HepG2 (cell line): ENCODE data around the gene TMTC2. TPM values are rescaled to one million over a fixed set of nuclear protein-coding genes. Genes with fewer than 3 reads are reported as not detected.

Source experiments
- ATAC-seq: fragments of 200-7000 bp; cut with Tn5 transposase; 3 replicates; pipeline ENCODE4 v1.9.1; 2020; ENCODE audit warnings: mild to moderate bottlenecking, moderate library complexity
- BruUV-seq: library from RNA; stranded (reverse); fragments of 400-500 nt; replicated peaks from 2 replicates; lab custom pipeline; 2021; lab: Mats Ljungman, UMichigan
- CTCF ChIA-PET: fragments of 300-600 bp; formaldehyde crosslinking; extraction: SDS; loops from one replicate; lab custom pipeline; 2021; ENCODE audit warnings: low total read pairs, inconsistent platforms, low intra/inter-chr PET ratio; lab: Yijun Ruan, JAX
- POLR2A ChIA-PET: fragments of 350-600 bp; sonication (Branson Sonifier 250); formaldehyde crosslinking; loops from one replicate; lab custom pipeline; 2020; ENCODE audit warnings: antibody characterized with exemption, inconsistent platforms; lab: Yijun Ruan, JAX
- DNase-seq: peaks from one replicate; pipeline ENCODE4 v3.0.0-alpha.2; 2015; ENCODE audit warnings: low spot score
- FAIRE-seq: peaks from 3 replicates; lab custom pipeline; 2011; peaks lifted over from hg19 to GRCh38; lab: Jason Lieb, UNC
- H2AFZ ChIP-seq: one replicate; pipeline ENCODE4 v1.6.1; 2011; ENCODE audit warnings: low read length, inconsistent platforms
- H3K27ac ChIP-seq: fragments of 300-600 bp; 3 replicates; pipeline ENCODE4 v1.8.0; 2011; ENCODE audit warnings: mixed run types, mild to moderate bottlenecking, mixed read lengths, low read length, inconsistent platforms; ENCODE audit not compliant: insufficient read depth; ENCODE audit errors: extremely low read length
- H3K27me3 ChIP-seq, 2 experiments: fragments of 200-600 bp in 1 of 2; 2 replicates in 1 of 2; 3 replicates in 1 of 2; pipeline versions ENCODE4 v1.6.0 to v1.8.0; 2011; ENCODE audit warnings: low read length in 2 of 2, mild to moderate bottlenecking in 2 of 2, moderate library complexity in 2 of 2, inconsistent platforms in 1 of 2; ENCODE audit not compliant: insufficient read depth in 2 of 2, control insufficient read depth in 1 of 2
- H3K36me3 ChIP-seq, 2 experiments: fragments of 200-600 bp in 1 of 2; replicated peaks in 1 of 2; 2 replicates in 1 of 2; 3 replicates in 1 of 2; pipeline versions ENCODE4 v1.5.1 to v1.8.0; 2011; ENCODE audit warnings: low read length in 2 of 2, inconsistent platforms in 1 of 2; ENCODE audit not compliant: insufficient read depth in 2 of 2, control insufficient read depth in 1 of 2
- H3K4me1 ChIP-seq: 2 replicates; pipeline ENCODE4 v1.5.1; 2012; ENCODE audit warnings: low read length, inconsistent platforms; ENCODE audit not compliant: insufficient read depth
- H3K4me2 ChIP-seq: 2 replicates; pipeline ENCODE4 v1.6.0; 2011; ENCODE audit warnings: low read depth, low read length, inconsistent platforms
- H3K4me3 ChIP-seq, 3 experiments: fragments of 200-600 bp in 1 of 3; sonication (generic), shearing (Covaris generic) in 1 of 3; replicated peaks in 1 of 3; 2 replicates each; pipeline ENCODE4 v1.5.1; 2011 to 2016; ENCODE audit warnings: low read length in 3 of 3, inconsistent platforms in 2 of 3, low read depth in 2 of 3, mild to moderate bottlenecking in 2 of 3, control low read depth in 1 of 3, mixed read lengths in 1 of 3; ENCODE audit not compliant: insufficient read depth in 1 of 3
- H3K79me2 ChIP-seq: one replicate; pipeline ENCODE4 v1.6.1; 2011; ENCODE audit warnings: low read length, inconsistent platforms; ENCODE audit not compliant: insufficient read depth
- H3K9ac ChIP-seq: 2 replicates; pipeline ENCODE4 v1.6.0; 2011; ENCODE audit warnings: mild to moderate bottlenecking, low read depth, low read length, inconsistent platforms; ENCODE audit not compliant: insufficient read depth
- H3K9me3 ChIP-seq: 2 replicates; pipeline ENCODE4 v1.5.1; 2012; ENCODE audit warnings: mild to moderate bottlenecking, low read length
- H4K20me1 ChIP-seq: 2 replicates; pipeline ENCODE4 v1.6.0; 2011; ENCODE audit warnings: inconsistent platforms, mild to moderate bottlenecking, low read length, moderate library complexity; ENCODE audit not compliant: insufficient read depth
- BRD4 ChIP-seq: sonication (generic); formaldehyde crosslinking; IDR thresholded peaks from 2 replicates; pipeline ENCODE4 v1.4.0; 2020; ENCODE audit warnings: missing genetic modification reagents
- CBX5 ChIP-seq: sonication (generic); formaldehyde crosslinking; IDR thresholded peaks from 2 replicates; pipeline ENCODE4 v1.4.0; 2020; ENCODE audit warnings: missing genetic modification reagents, borderline replicate concordance
- CCDC6 ChIP-seq: sonication (generic); formaldehyde crosslinking; IDR thresholded peaks from 2 replicates; pipeline ENCODE4 v1.8.1; 2022; ENCODE audit warnings: mild to moderate bottlenecking, missing genetic modification reagents, moderate library complexity
- FOXO4 ChIP-seq: sonication (generic); formaldehyde crosslinking; conservative IDR thresholded peaks from 2 replicates; pipeline ENCODE4 v1.8.1; 2023; ENCODE audit warnings: missing genetic modification reagents
- KLF6 ChIP-seq: IDR thresholded peaks from 2 replicates; pipeline ENCODE4 v1.8.0; 2016; ENCODE audit warnings: missing biosample characterization, missing genetic modification reagents
- LCORL ChIP-seq, 2 experiments: fragments of 450-650 bp in 1 of 2; sonication (generic) in 1 of 2; formaldehyde crosslinking in 1 of 2; IDR thresholded peaks; 2 replicates each; pipeline versions ENCODE4 v1.5.0 to v1.6.1; 2017 to 2020; ENCODE audit warnings: antibody characterized with exemption in 1 of 2, missing genetic modification reagents in 1 of 2
- RBM39 ChIP-seq: fragments of 200-400 bp; formaldehyde crosslinking; IDR thresholded peaks from one replicate; pipeline ENCODE4 v1.6.1; 2018; ENCODE audit warnings: antibody characterized with exemption, mild to moderate bottlenecking, low read depth, low read length; ENCODE audit not compliant: poor library complexity, severe bottlenecking
- TAF1 ChIP-seq: sonication (generic); formaldehyde crosslinking; IDR thresholded peaks from 2 replicates; pipeline ENCODE4 v1.4.0; 2020; ENCODE audit warnings: missing genetic modification reagents
- ZBTB7B ChIP-seq: sonication (generic); formaldehyde crosslinking; IDR thresholded peaks from 2 replicates; pipeline ENCODE4 v1.4.0; 2020; ENCODE audit warnings: missing genetic modification reagents
- ZGPAT ChIP-seq: IDR thresholded peaks from 2 replicates; pipeline ENCODE4 v1.6.1; 2016; ENCODE audit warnings: mild to moderate bottlenecking
- ZNF549 ChIP-seq: sonication (generic); formaldehyde crosslinking; IDR thresholded peaks from 2 replicates; pipeline ENCODE4 v1.5.0; 2020; ENCODE audit warnings: missing genetic modification reagents
- ZNF552 ChIP-seq: sonication (generic); formaldehyde crosslinking; IDR thresholded peaks from 2 replicates; pipeline ENCODE4 v1.9.0; 2022; ENCODE audit warnings: missing genetic modification reagents, mild to moderate bottlenecking, borderline replicate concordance
- ZSCAN22 ChIP-seq: sonication (generic); formaldehyde crosslinking; IDR thresholded peaks from 2 replicates; pipeline ENCODE4 v1.4.0; 2020; ENCODE audit warnings: mild to moderate bottlenecking, missing genetic modification reagents
- WGBS: methylation state at CpG from one replicate; pipeline ENCODE4 v1.1.6; 2017; ENCODE audit warnings: low lambda C conversion rate; 5-methylcytosine and 5-hydroxymethylcytosine counted together
- in situ Hi-C: cut with HindIII; loops from 2 replicates; pipeline ENCODE4 v1.10.0; 2017; ENCODE audit warnings: low pct_unique_long_range_greater_than_20kb; ENCODE audit not compliant: extremely low pct_ligation_motif_present
- intact Hi-C: fragments of 100-400 bp; cut with micrococcal nuclease; formaldehyde crosslinking; loops from one replicate; pipeline ENCODE4 v1.10.0; 2022; ENCODE audit not compliant: unreplicated experiment
- polyA plus RNA-seq, 8 experiments: library from polyadenylated mRNA; depleted of rRNA in 3 of 8; stranded (reverse) in 7 of 8; unstranded in 1 of 8; fragments of >200 nt; fragmentation: Illumina TruSeq in 4 of 8; extraction: Trizol in 4 of 8; gene quantifications; 2 replicates each; pipeline versions ENCODE4 v1.2.1 to v1.2.3, GENCODE V29; 2011 to 2016; ENCODE audit warnings: low read depth in 4 of 8, missing spikeins in 1 of 8, mixed read lengths in 1 of 8; ENCODE audit not compliant: insufficient read depth in 1 of 8
- total RNA-seq, 5 experiments: library from RNA; depleted of rRNA; stranded (reverse); fragments of >200 nt; fragmentation: Illumina TruSeq; extraction: Trizol; gene quantifications; 2 replicates each; pipeline ENCODE4 v1.2.3, GENCODE V29; 2016; ENCODE audit warnings: low read depth in 1 of 5

Gene TMTC2
- total and polyA plus RNA-seq, 2 of the 13 experiments (the other 11 are each of a cell fraction or from before 2014, with no cell fraction given) = 0.55 to 0.63 TPM

- TF ChIP-seq CBX5 (CRISPR knock-in tag) (no peak), ZNF552 (no peak), TAF1 (no peak), BRD4 (no peak)
Observed at GRCh38 chr12:83065562-83065961, 378.9 kb downstream of the TMTC2 start (continued).

GRCh38 chr12:83067981-83068380 lies 381.3 kb downstream of the TMTC2 start:
- ATAC-seq (no peak), DNase-seq (no peak), FAIRE-seq (no peak)
- intact Hi-C loops = no loop called here
- H3K27me3 ChIP-seq = no peaks in the 10 kb centered on the region
- no peaks in the 10 kb centered on the region for H3K79me2 ChIP-seq
- H3K4me2 ChIP-seq = no peak overlapping the region
- no peaks in the 10 kb centered on the region for H3K9me3 ChIP-seq
- no peaks in the 10 kb centered on the region for H3K36me3 ChIP-seq
- H3K27ac ChIP-seq = no peak overlapping the region
- BruUV-seq = no TSS peak
- TF ChIP-seq RBM39 = no peak
- no peak for TF ChIP-seq ZBTB7B (CRISPR knock-in tag)
- TF ChIP-seq ZNF549 (CRISPR knock-in tag) = no peak
- TF ChIP-seq KLF6 (CRISPR knock-in tag) = no peak
- H3K9ac ChIP-seq = no peak overlapping the region
- ChIA-PET POLR2A (no interaction called here), CTCF (no interaction called here)
- no peak overlapping the region for H3K4me3 ChIP-seq
- in situ Hi-C loops = no loop called here
- H4K20me1 ChIP-seq = no peaks in the 10 kb centered on the region
- no peak overlapping the region for H2AFZ ChIP-seq
- no peaks in the 10 kb centered on the region for H3K4me1 ChIP-seq

GRCh38 chr12:83074358-83074894 lies 387.7 kb downstream of the TMTC2 start:
- CTCF ChIA-PET = no interaction called here
- Histone ChIP-seq H3K36me3 (no peaks in the 10 kb centered on the region), H2AFZ (no peak overlapping the region), H3K9ac (no peak overlapping the region), H3K27ac (no peak overlapping the region), H3K9me3 (peaks cover 7% of the 10 kb centered on the region; the same call in 1 of the 2 replicates), H4K20me1 (no peaks in the 10 kb centered on the region), H3K27me3 (no peaks in the 10 kb centered on the region), H3K79me2 (no peaks in the 10 kb centered on the region), H3K4me3 (no peak overlapping the region), H3K4me2 (no peak overlapping the region), H3K4me1 (no peaks in the 10 kb centered on the region)
- intact Hi-C loops (no loop called here), in situ Hi-C loops (no loop called here)
- no TSS peak for BruUV-seq
- WGBS = 50% methylated on average over 4 of the region's 6 CpGs
- no peak for ATAC-seq
- no peak for DNase-seq
- no peak for FAIRE-seq
- POLR2A ChIA-PET = no interaction called here
- TF ChIP-seq ZSCAN22 (no peak), LCORL (IDR thresholded peaks at IDR 0.05) (no peak), LCORL (CRISPR knock-in tag; IDR thresholded peaks at IDR 0.05) (no peak), FOXO4 (CRISPR knock-in tag) (no peak), CCDC6 (no peak), ZGPAT (CRISPR knock-in tag) (no peak)
